ENCODE measurements around the gene ANLN.

DNA sequence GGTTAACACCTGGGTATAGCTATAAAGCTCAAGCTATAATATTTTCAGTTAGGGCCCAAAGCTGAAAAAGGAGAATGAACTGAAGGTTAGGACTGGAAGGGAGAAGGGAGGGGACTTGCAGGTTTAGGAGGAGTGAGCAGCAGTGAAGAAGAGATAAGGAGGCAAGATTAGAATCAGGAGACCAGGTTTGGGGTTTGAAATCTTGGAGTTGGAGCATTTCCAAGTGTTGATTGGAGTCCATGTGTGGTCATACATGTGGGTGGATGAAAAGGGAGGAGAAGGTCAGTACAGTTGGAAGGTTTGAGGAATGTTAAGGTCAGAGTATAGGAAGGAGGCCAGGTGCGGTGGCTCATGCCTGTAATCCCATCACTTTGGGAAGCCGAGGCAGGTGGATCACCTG lies 8.6 kb upstream of the ANLN start:
- TF ChIP-seq POLR2A (IDR thresholded peaks at IDR 0.05) (no peak), POLR2AphosphoS5 (IDR thresholded peaks at IDR 0.05) (no peak)
- TF ChIP-seq, protein P1, sequence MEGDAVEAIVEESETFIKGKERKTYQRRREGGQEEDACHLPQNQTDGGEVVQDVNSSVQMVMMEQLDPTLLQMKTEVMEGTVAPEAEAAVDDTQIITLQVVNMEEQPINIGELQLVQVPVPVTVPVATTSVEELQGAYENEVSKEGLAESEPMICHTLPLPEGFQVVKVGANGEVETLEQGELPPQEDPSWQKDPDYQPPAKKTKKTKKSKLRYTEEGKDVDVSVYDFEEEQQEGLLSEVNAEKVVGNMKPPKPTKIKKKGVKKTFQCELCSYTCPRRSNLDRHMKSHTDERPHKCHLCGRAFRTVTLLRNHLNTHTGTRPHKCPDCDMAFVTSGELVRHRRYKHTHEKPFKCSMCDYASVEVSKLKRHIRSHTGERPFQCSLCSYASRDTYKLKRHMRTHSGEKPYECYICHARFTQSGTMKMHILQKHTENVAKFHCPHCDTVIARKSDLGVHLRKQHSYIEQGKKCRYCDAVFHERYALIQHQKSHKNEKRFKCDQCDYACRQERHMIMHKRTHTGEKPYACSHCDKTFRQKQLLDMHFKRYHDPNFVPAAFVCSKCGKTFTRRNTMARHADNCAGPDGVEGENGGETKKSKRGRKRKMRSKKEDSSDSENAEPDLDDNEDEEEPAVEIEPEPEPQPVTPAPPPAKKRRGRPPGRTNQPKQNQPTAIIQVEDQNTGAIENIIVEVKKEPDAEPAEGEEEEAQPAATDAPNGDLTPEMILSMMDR (IDR thresholded peaks at IDR 0.05 in 8 of 11, conservative IDR thresholded peaks at IDR 0.05 in 3 of 11): no peak
